Measurements from ENCODE around the gene SBK3.
"Not testable (repeated sequence)": the region's sequence is repeated elsewhere in the genome, so short reads cannot be mapped to it uniquely, and the experiment has no call there.

DNA sequence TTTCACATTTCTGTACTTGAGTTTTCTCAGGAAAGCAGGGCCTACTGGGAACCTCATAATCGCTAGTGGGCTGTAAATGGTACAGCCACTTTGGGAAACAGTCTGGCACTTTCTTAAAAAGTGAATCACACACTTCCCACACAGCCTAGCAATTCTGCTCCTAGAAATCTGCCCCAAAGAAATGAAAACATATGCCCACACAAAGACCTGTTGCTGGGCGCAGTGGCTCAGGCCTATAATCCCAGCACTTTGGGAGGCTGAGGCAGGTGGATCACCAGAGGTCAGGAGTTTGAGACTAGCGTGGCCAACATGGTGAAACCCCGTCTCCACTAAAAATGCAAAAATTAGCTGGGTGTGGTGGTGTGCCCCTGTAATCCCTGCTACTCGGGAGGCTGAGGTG lies 24.1 kb upstream of the SBK3 start:
- TF ChIP-seq, protein P1, sequence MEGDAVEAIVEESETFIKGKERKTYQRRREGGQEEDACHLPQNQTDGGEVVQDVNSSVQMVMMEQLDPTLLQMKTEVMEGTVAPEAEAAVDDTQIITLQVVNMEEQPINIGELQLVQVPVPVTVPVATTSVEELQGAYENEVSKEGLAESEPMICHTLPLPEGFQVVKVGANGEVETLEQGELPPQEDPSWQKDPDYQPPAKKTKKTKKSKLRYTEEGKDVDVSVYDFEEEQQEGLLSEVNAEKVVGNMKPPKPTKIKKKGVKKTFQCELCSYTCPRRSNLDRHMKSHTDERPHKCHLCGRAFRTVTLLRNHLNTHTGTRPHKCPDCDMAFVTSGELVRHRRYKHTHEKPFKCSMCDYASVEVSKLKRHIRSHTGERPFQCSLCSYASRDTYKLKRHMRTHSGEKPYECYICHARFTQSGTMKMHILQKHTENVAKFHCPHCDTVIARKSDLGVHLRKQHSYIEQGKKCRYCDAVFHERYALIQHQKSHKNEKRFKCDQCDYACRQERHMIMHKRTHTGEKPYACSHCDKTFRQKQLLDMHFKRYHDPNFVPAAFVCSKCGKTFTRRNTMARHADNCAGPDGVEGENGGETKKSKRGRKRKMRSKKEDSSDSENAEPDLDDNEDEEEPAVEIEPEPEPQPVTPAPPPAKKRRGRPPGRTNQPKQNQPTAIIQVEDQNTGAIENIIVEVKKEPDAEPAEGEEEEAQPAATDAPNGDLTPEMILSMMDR (IDR thresholded peaks at IDR 0.05): not testable (repeated sequence)
- not testable (repeated sequence) for TF ChIP-seq POLR2A (IDR thresholded peaks at IDR 0.05); EP300 (IDR thresholded peaks at IDR 0.05; ENCODE audit: low read depth); POLR2AphosphoS5 (IDR thresholded peaks at IDR 0.05)

Data from transverse colon (tissue), 4 donors.